Esophagus (tissue), 2 donors: ENCODE measurements around the gene CXorf66. TPM values are rescaled to one million over a fixed set of nuclear protein-coding genes. Genes with fewer than 3 reads are reported as not detected.
A peak's percentile ranks its signal among the peaks of the same experiment; 100 is the strongest.
"Not testable (repeated sequence)": the region's sequence is repeated elsewhere in the genome, so short reads cannot be mapped to it uniquely, and the experiment has no call there.

Experiments
- H3K27ac ChIP-seq, 2 donors: one replicate each; pipeline ENCODE4 v1.5.1; 2013; ENCODE audit warnings: low read depth in 2 of 2, mild to moderate bottlenecking in 2 of 2, inconsistent platforms in 1 of 2, low read length in 1 of 2, moderate library complexity in 1 of 2
- H3K27me3 ChIP-seq, 2 donors: one replicate each; pipeline ENCODE4 v1.6.1; 2013; ENCODE audit warnings: low read length in 2 of 2, control low read depth in 1 of 2, mild to moderate bottlenecking in 1 of 2; ENCODE audit not compliant: insufficient read depth in 2 of 2, control insufficient read depth in 1 of 2
- H3K36me3 ChIP-seq, 2 donors: one replicate each; pipeline ENCODE4 v1.6.1; 2013; ENCODE audit warnings: low read length in 1 of 2; ENCODE audit not compliant: control insufficient read depth in 2 of 2, insufficient read depth in 2 of 2
- H3K4me1 ChIP-seq, 2 donors: one replicate each; pipeline ENCODE4 v1.6.1; 2013; ENCODE audit warnings: low read length in 1 of 2; ENCODE audit not compliant: control insufficient read depth in 2 of 2, insufficient read depth in 2 of 2
- H3K4me3 ChIP-seq, 2 donors: one replicate each; pipeline ENCODE4 v1.5.1; 2013; ENCODE audit warnings: low read length in 2 of 2, mild to moderate bottlenecking in 2 of 2, low read depth in 1 of 2, moderate library complexity in 1 of 2
- H3K9me3 ChIP-seq, 2 donors: one replicate each; pipeline ENCODE4 v1.6.1; 2013; ENCODE audit warnings: mild to moderate bottlenecking in 2 of 2, low read depth in 1 of 2, low read length in 1 of 2, moderate library complexity in 1 of 2; ENCODE audit not compliant: control insufficient read depth in 2 of 2, insufficient read depth in 1 of 2
- WGBS, 2 donors: extraction: QIAGEN DNeasy Blood & Tissue Kit; methylation state at CpG; one replicate each; pipeline ENCODE4 v1.1.7; 2013; 5-methylcytosine and 5-hydroxymethylcytosine counted together
- polyA plus RNA-seq, 2 donors: library from polyadenylated mRNA; stranded (reverse); fragments of 200-250 nt; gene quantifications; one replicate each; pipeline ENCODE4 v1.2.3, GENCODE V29; 2013
- donor health status: healthy with polysubstance abuse.
- donor health status: Bipolar disorder and iron deficiency.

CXorf66 gene
- polyA plus RNA-seq, 2 donors: not detected

GRCh38 chrX:139930916-139931645 is 34.2 kb downstream of the CXorf66 start:
- Histone ChIP-seq H3K27ac (no peak overlapping the region), H3K4me1 (no peaks in the 10 kb centered on the region), H3K9me3 (no peaks in the 10 kb centered on the region), H3K36me3 (no peaks in the 10 kb centered on the region), H3K4me3 (peak overlapping the region; percentile 52 to 85), H3K27me3 (no peaks in the 10 kb centered on the region)
- WGBS, 2 donors: 2 to 30% methylated on average over 27 of the region's 27 CpGs

GRCh38 chrX:139930401-139930800 is 34.9 kb downstream of the CXorf66 start:
- 52 to 63% methylated on average over 4 of the region's 4 CpGs for WGBS, 2 donors
- Histone ChIP-seq H3K27me3 (no peaks in the 10 kb centered on the region), H3K4me3 (no peak overlapping the region), H3K27ac (no peak overlapping the region), H3K9me3 (no peaks in the 10 kb centered on the region), H3K36me3 (no peaks in the 10 kb centered on the region), H3K4me1 (no peaks in the 10 kb centered on the region)

DNA sequence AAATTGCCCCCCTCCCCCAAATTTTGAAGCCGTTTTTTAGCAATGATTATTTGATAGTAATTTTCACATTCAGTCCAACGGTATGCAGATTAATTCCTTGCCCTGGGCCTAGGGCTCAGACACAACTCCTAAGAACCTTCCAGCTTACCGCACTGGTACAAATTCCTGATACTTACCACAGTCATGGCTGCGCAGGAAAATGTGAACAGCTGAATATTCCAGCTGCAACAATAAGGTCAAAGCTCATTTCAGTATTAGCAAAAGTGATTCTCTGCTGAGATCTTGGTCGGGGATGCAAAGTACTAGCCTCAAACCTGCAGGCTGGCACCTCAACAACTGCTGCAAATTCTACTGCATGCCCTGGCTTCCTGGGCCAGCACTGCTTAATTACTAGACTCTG is 35.4 kb downstream of the CXorf66 start:
- Histone ChIP-seq H3K27me3 (no peaks in the 10 kb centered on the region), H3K9me3 (no peaks in the 10 kb centered on the region), H3K4me1 (no peaks in the 10 kb centered on the region), H3K36me3 (no peaks in the 10 kb centered on the region), H3K27ac (no peak overlapping the region), H3K4me3 (no peak overlapping the region)
- WGBS, 2 donors: 56 to 66% methylated on average over 5 of the region's 5 CpGs

DNA sequence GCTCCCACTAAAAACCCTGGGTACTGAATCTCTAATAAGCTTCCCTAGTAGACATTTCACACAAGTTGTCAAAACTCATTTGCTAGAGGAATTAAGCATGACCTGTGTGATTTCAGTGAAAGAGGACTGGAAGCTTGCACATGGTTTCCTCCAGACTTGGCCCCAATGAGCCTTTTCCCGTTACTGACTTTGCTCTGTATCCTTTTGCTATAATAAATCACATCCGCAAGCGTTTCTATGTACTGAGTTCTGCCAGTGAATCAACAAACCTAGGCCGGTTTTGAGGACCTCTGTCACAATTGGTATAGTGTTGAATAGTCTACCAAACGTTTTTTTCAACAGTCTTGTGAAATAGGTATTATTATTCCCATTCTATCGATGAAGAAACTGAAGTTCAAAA is 40.6 kb downstream of the CXorf66 start:
- H3K27ac ChIP-seq: no peak overlapping the region
- 61 to 73% methylated on average over 6 of the region's 6 CpGs for WGBS, 2 donors
- no peaks in the 10 kb centered on the region for H3K36me3 ChIP-seq
- H3K27me3 ChIP-seq: no peaks in the 10 kb centered on the region
- H3K4me1 ChIP-seq: no peaks in the 10 kb centered on the region
- H3K4me3 ChIP-seq: no peak overlapping the region
- peaks cover 0 to 2% of the 10 kb centered on the region in 2 donors for H3K9me3 ChIP-seq

GRCh38 chrX:139924069-139924695 is 41.1 kb downstream of the CXorf66 start:
- no peaks in the 10 kb centered on the region for H3K36me3 ChIP-seq
- no peaks in the 10 kb centered on the region for H3K27me3 ChIP-seq
- H3K27ac ChIP-seq: no peak overlapping the region
- no peaks in the 10 kb centered on the region for H3K4me1 ChIP-seq
- WGBS, 2 donors: 49 to 62% methylated on average over 5 of the region's 5 CpGs
- no peak overlapping the region for H3K4me3 ChIP-seq
- H3K9me3 ChIP-seq: peaks cover 0 to 2% of the 10 kb centered on the region in 2 donors

GRCh38 chrX:139921142-139921541 is 44.2 kb downstream of the CXorf66 start:
- not testable (repeated sequence) for H3K36me3 ChIP-seq, H3K27ac ChIP-seq, H3K27me3 ChIP-seq, H3K4me1 ChIP-seq, H3K4me3 ChIP-seq, H3K9me3 ChIP-seq
- 70 to 85% methylated on average over 6 of the region's 6 CpGs for WGBS, 2 donors

DNA sequence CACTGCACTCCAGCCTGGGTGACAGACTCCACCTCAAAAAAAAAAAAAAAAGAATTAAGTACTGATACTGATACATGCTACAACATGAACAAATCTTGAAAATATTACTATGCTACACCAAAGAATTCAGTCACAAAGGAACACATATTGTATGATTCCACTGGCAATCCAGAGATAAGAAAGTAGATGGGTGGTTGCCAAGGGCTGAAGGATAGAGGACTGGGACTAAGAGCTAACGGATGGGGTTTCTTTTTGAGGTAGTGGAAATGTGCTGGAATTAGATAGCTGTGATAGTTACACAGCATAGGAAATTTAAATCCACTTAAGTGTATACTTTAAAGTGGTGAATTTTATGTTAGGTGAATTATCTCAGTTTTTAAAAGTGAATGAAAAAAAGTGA is 45.0 kb downstream of the CXorf66 start:
- no peaks in the 10 kb centered on the region for H3K4me1 ChIP-seq
- no peaks in the 10 kb centered on the region for H3K36me3 ChIP-seq
- H3K9me3 ChIP-seq: peaks cover 0 to 2% of the 10 kb centered on the region in 2 donors
- no peak overlapping the region for H3K27ac ChIP-seq
- no peaks in the 10 kb centered on the region for H3K27me3 ChIP-seq
- 65 to 77% methylated on average over 1 of the region's 1 CpG for WGBS, 2 donors
- no peak overlapping the region for H3K4me3 ChIP-seq

- no peak overlapping the region for H3K27ac ChIP-seq
- no peaks in the 10 kb centered on the region for H3K27me3 ChIP-seq
- H3K36me3 ChIP-seq: no peaks in the 10 kb centered on the region
- no peaks in the 10 kb centered on the region for H3K4me1 ChIP-seq
- 92 to 100% methylated on average over 1 of the region's 1 CpG for WGBS, 2 donors
- H3K4me3 ChIP-seq: no peak overlapping the region
- H3K9me3 ChIP-seq: no peaks in the 10 kb centered on the region
These were observed 50.9 kb downstream of the CXorf66 start for GRCh38 chrX:139914421-139914820.

GRCh38 chrX:139909712-139910111 is 55.6 kb downstream of the CXorf66 start:
- H3K27ac ChIP-seq: no peak overlapping the region
- H3K9me3 ChIP-seq: no peaks in the 10 kb centered on the region
- no peaks in the 10 kb centered on the region for H3K27me3 ChIP-seq
- no peaks in the 10 kb centered on the region for H3K4me1 ChIP-seq
- 55 to 81% methylated on average over 3 of the region's 3 CpGs for WGBS, 2 donors
- H3K4me3 ChIP-seq: no peak overlapping the region
- H3K36me3 ChIP-seq: no peaks in the 10 kb centered on the region

DNA sequence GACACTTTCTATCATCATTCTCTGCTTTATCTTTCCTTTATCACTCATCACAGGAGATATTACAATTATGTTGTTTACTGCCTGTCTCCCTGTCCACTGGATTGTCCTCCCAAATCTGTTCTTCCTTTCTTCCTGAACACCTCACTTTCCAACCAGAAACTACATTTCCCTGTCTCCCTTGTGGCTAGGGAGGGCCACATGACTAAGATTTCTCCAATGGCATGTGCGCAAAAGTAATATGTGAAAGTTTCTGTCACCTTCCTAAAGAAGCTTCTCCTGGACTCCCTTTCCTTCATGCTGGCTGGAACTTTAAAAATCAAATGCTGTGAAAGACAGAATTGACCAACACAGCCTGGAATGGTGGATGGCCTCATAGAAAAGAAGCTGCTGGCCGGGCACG is 58.2 kb downstream of the CXorf66 start:
- 95 to 98% methylated on average over 3 of the region's 3 CpGs for WGBS, 2 donors
- Histone ChIP-seq H3K9me3 (no peaks in the 10 kb centered on the region), H3K4me1 (no peaks in the 10 kb centered on the region), H3K36me3 (no peaks in the 10 kb centered on the region), H3K27ac (no peak overlapping the region), H3K27me3 (no peaks in the 10 kb centered on the region), H3K4me3 (no peak overlapping the region)
